Naive B cell (primary cell): Measurements from ENCODE around the gene TDRD5. TPM values are rescaled to one million over a fixed set of nuclear protein-coding genes. Genes with fewer than 3 reads are reported as not detected.
A peak's percentile ranks its signal among the peaks of the same experiment; 100 is the strongest.
"Not testable (repeated sequence)": the region's sequence is repeated elsewhere in the genome, so short reads cannot be mapped to it uniquely, and the experiment has no call there.

Experiments
- ATAC-seq, 2 donors: fragments of 150-1000 bp; cut with Tn5 transposase; 2 replicates each; pipeline ENCODE4 v1.10.0; 2021; ENCODE audit warnings: low read depth in 2 of 2, mild to moderate bottlenecking in 2 of 2, moderate library complexity in 2 of 2
- DNase-seq: peaks from one replicate; pipeline ENCODE4 v3.0.0; 2022
- H3K27ac Mint-ChIP-seq, 6 donors: one replicate each; pipeline ENCODE4 v1.8.0; 2020 to 2022; ENCODE audit warnings: mild to moderate bottlenecking in 6 of 6, mixed read lengths in 6 of 6, moderate library complexity in 5 of 6, inconsistent platforms in 2 of 6
- H3K27me3 Mint-ChIP-seq, 3 donors: one replicate each; pipeline ENCODE4 v1.8.0; 2021 to 2022; ENCODE audit warnings: mixed read lengths in 3 of 3, mild to moderate bottlenecking in 1 of 3
- H3K36me3 Mint-ChIP-seq, 2 donors: one replicate each; pipeline ENCODE4 v1.8.0; 2020 to 2022; ENCODE audit warnings: mixed read lengths in 2 of 2, inconsistent platforms in 1 of 2, mild to moderate bottlenecking in 1 of 2
- H3K4me1 Mint-ChIP-seq, 3 donors: one replicate each; pipeline ENCODE4 v1.8.0; 2020 to 2022; ENCODE audit warnings: mixed read lengths in 3 of 3, inconsistent platforms in 1 of 3, mild to moderate bottlenecking in 1 of 3, moderate library complexity in 1 of 3
- H3K4me3 Mint-ChIP-seq, 8 donors: one replicate each; pipeline ENCODE4 v1.8.0; 2020 to 2022; ENCODE audit warnings: mild to moderate bottlenecking in 8 of 8, mixed read lengths in 8 of 8, moderate library complexity in 8 of 8, inconsistent platforms in 2 of 8
- H3K9me3 Mint-ChIP-seq, 7 donors: one replicate each; pipeline ENCODE4 v1.8.0; 2020 to 2022; ENCODE audit warnings: mixed read lengths in 7 of 7, mild to moderate bottlenecking in 5 of 7, inconsistent platforms in 2 of 7, moderate library complexity in 1 of 7
- polyA plus RNA-seq, 6 donors: library from polyadenylated mRNA; unstranded; fragments of 300-500 nt; fragmentation: Illumina TruSeq; gene quantifications; one replicate each; pipeline ENCODE4 v1.2.3, GENCODE V29; 2021; ENCODE audit warnings: low read depth in 6 of 6

Gene TDRD5
- polyA plus RNA-seq, 6 donors from 2014 or later, result not detected

DNA sequence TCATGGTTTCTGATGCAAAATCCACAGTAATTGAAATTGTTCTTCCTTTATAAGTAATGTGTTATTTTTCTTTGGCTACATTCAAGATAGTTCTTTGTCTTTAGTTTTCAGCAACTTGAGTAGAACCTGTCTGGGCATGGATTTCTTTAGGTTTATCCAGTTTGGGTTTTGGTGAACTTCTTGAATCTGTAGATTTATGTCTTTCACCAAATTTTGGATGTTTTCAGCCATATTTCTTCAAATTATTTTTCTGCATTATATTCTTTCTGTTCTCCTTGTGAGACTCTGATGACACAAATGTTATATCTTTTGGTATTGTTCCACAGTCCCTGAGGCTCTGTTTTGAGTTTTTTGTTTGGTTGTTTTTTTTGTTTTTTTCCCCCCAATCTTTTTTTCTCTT is 69.4 kb downstream of the TDRD5 start:
- H3K4me1 Mint-ChIP-seq, result no peaks in the 10 kb centered on the region
- H3K27ac Mint-ChIP-seq, result no peak overlapping the region
- H3K27me3 Mint-ChIP-seq, result peaks cover 9 to 13% (median 12%) of the 10 kb centered on the region in 3 donors
- no peak overlapping the region for H3K4me3 Mint-ChIP-seq
- DNase-seq, result no peak
- ATAC-seq, result no peak
- H3K36me3 Mint-ChIP-seq, result peaks cover 0 to 12% of the 10 kb centered on the region in 2 donors
- peaks cover 6 to 28% (median 15%) of the 10 kb centered on the region in 7 donors for H3K9me3 Mint-ChIP-seq

DNA sequence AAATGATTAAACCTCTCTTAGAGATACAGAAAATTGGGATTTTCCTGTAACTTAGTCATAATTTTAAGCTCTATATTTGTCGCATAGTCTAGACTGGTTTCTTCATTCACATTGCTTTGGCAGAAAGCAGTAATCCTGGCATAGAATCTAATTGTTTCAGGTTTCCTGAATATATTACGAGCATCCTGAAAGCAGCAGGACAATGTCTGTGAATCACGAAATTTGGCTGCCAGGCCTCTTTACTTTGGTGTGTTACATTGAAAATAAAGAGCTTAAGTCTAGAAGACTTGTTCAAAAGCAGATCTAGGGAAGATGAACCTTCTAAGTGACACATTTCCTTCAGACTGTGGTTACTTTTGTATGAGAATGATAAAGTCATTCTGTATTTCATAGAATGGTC is 72.2 kb downstream of the TDRD5 start:
- no peak overlapping the region for H3K4me3 Mint-ChIP-seq
- no peaks in the 10 kb centered on the region for H3K4me1 Mint-ChIP-seq
- peaks cover 0 to 12% of the 10 kb centered on the region in 2 donors for H3K36me3 Mint-ChIP-seq
- ATAC-seq (no peak), DNase-seq (no peak)
- peaks cover 17 to 29% (median 21%) of the 10 kb centered on the region in 3 donors for H3K27me3 Mint-ChIP-seq
- no peak overlapping the region for H3K27ac Mint-ChIP-seq
- peaks cover 0 to 24% (median 12%) of the 10 kb centered on the region in 7 donors for H3K9me3 Mint-ChIP-seq

DNA sequence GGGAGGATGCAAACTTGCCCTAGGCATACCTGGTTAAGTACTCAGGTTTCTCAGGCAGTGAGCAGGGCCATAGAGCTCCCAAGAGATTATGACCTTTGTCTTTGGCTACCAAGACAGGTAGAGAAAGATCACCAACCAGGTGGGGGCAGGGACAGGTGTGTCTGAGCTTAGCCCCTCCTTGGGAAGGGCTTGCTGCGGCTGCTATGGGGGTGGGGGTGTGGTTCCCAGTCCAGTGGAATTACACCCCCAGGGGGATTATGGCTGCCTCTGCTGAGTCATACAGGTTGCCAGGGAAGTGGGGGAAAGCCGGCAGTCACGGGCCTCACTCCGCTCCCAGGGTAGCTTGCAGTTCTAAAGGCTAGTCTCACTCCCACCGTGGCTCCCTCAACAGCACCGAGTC is 86.2 kb downstream of the TDRD5 start:
- Mint-ChIP-seq H3K4me3 (no peak overlapping the region), H3K27ac (no peak overlapping the region), H3K9me3 (peaks cover 5 to 40% (median 15%) of the 10 kb centered on the region in 7 donors), H3K36me3 (peaks cover 11% of the 10 kb centered on the region in 2 donors), H3K27me3 (peaks cover 2 to 20% (median 19%) of the 10 kb centered on the region in 3 donors), H3K4me1 (no peaks in the 10 kb centered on the region)
- no peak for ATAC-seq
- DNase-seq, result no peak

DNA sequence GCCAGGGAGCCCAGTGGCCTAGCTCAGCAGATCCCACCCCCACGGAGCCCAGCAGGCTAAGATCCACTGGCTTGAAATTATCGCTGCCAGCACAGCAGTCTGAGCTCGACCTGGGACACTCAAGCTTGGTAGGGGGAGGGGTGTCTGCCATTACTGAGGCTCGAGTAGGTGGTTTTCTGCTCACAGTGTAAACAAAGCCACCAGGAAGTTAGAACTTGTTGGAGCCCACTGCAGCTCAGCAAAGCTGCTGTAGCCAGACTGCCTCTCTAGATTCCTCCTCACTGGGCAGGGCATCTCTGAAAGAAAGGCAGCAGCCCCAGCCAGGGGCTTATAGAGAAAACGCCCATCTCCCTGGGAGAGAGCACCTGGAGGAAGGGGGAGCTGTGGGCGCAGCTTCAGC is 102.9 kb downstream of the TDRD5 start:
- ATAC-seq, result not testable (repeated sequence)

DNA sequence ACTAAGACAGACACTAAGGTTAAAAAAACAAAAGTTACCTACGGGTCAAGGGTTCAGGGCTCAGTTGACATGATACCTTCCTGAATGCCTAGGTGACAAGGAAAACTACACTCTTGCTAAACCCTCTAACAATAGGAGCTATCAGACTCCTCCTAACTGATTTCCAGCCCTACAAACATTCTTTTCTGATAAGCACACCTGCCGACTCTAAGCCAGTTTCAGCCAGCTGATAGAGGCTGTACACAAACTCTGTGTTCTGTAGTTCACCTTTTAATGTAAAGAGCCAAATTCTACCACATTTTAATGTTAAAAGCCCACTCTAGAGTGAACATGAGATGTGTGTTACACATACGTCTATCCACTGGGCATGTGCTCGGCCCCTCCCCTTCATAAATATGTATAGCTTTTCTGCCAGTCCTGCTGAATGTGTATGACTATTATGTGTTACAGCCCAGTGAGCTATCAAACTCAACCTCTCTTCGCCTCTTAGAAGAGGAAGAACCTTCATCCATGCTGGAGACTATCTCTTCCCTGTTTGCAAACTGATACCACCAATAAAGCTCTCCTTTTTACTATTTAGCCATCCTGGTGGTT is 111.4 kb downstream of the TDRD5 start:
- H3K27me3 Mint-ChIP-seq, result peaks cover 10 to 17% (median 10%) of the 10 kb centered on the region in 3 donors
- H3K4me1 Mint-ChIP-seq, result no peaks in the 10 kb centered on the region
- H3K27ac Mint-ChIP-seq, result no peak overlapping the region
- DNase-seq (no peak), ATAC-seq (no peak)
- H3K4me3 Mint-ChIP-seq, result no peak overlapping the region
- peaks cover 0 to 10% (median 4%) of the 10 kb centered on the region in 7 donors for H3K9me3 Mint-ChIP-seq
- H3K36me3 Mint-ChIP-seq, result no peaks in the 10 kb centered on the region

More for the DNA sequence above, 102.9 kb downstream of the TDRD5 start:
- H3K4me3 Mint-ChIP-seq, H3K36me3 Mint-ChIP-seq, H3K4me1 Mint-ChIP-seq, H3K27ac Mint-ChIP-seq, DNase-seq: not testable (repeated sequence)
- Mint-ChIP-seq H3K9me3 (peaks cover under 1 to 15% (median 6%) of the 10 kb centered on the region in 7 donors), H3K27me3 (peaks cover 15 to 54% (median 44%) of the 10 kb centered on the region in 3 donors)

DNA sequence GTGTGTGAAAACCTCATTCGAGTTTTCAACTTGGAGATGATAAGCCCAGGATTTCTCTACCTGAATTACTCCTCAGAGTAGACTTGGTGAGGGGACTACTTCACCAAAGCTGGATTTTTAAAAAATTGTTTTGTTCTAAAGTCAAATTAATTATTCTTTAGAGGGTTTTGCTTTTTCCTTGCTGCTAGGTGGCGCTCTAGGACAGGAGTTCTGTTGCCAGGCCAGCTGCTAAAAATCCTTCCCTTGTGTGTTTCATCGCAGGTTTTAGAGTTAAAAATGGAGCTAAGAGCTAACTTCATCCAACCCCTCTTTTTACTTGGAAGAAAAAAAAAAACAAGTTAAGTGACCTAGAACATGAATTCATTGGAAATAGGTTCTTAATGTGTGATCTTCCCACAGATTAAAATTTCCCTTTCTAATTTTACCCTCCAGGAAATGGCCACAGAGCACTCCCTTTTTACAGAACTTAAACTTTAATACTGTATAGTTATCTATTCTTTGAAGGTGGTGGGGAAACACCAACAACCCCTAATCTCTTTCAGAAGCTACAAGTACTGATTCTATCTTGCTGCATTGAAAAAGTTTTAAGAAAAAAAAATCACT is 114.8 kb downstream of the TDRD5 start:
- H3K27me3 Mint-ChIP-seq, result peaks cover 7 to 30% (median 13%) of the 10 kb centered on the region in 3 donors
- H3K4me3 Mint-ChIP-seq, result no peak overlapping the region
- DNase-seq (peak; percentile 16), ATAC-seq (no peak)
- H3K9me3 Mint-ChIP-seq, result no peaks in the 10 kb centered on the region
- H3K27ac Mint-ChIP-seq, result no peak overlapping the region
- H3K36me3 Mint-ChIP-seq, result no peaks in the 10 kb centered on the region
- H3K4me1 Mint-ChIP-seq, result peaks cover 0 to 5% (median 0%) of the 10 kb centered on the region in 3 donors

DNA sequence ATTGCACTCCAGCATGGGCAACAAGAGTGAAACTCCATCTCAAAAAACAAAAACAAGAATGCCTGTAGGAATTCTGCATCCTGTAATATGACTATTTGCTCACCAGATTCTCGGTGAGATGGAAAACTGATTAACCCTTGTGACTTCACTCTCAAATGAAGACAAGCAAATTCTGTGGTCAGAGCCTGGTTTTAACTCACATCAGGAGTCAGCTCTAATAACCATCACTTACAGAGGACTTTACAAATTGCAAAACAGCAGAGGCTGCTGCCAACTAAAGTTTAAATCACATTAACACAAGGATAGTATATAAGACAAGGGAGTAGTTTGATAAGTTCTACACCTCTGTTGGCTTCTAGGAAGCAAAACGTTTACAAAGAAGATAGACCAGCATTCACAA is 115.8 kb downstream of the TDRD5 start:
- ATAC-seq (no peak), DNase-seq (no peak)
- H3K27ac Mint-ChIP-seq, result no peak overlapping the region
- peaks cover 0 to 5% (median 0%) of the 10 kb centered on the region in 3 donors for H3K4me1 Mint-ChIP-seq
- H3K36me3 Mint-ChIP-seq, result no peaks in the 10 kb centered on the region
- H3K27me3 Mint-ChIP-seq, result peaks cover 13 to 30% (median 16%) of the 10 kb centered on the region in 3 donors
- peaks cover 0 to 7% (median 4%) of the 10 kb centered on the region in 7 donors for H3K9me3 Mint-ChIP-seq
- no peak overlapping the region for H3K4me3 Mint-ChIP-seq

DNA sequence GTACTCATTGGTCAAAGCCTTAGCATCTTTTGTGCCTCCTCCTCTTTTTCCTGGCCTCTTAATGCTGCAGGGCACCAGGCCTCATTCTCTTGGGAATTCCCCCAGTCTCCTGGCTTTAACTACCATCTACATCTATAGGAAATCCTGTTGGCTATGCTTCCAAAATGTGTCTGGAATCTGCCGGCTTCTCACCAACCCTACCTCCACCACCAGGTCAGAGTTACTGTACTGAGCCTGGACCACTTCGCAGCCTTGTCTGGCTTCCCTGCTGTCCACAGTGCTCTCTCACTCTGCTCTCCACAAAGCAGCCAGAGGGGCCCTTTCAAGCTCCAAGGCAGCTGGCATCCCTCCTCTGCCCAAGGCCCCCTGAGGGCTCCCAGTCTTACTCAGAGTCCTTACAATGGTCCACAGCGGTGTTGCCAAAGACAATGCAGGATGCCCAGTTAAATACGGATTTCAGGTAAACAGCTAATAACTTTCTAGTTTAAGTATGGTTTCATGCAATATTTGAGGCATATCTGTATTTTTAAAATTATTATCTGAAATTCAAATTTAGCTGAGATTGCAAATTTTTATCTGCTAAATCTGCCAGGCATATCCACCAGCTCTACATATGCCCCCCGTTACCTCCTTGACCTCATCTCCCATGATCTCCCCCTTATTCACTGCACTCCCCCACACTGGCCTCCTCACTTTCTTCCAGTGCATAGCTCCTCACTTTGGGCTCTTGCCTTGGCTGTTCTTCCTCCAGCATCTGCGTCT is 117.0 kb downstream of the TDRD5 start:
- Mint-ChIP-seq H3K9me3 (peaks cover 0 to 15% (median 11%) of the 10 kb centered on the region in 7 donors), H3K36me3 (no peaks in the 10 kb centered on the region), H3K4me1 (peaks cover 0 to 5% (median 0%) of the 10 kb centered on the region in 3 donors), H3K27ac (no peak overlapping the region), H3K27me3 (peaks cover 6 to 22% (median 16%) of the 10 kb centered on the region in 3 donors), H3K4me3 (no peak overlapping the region)
- DNase-seq, result no peak
- ATAC-seq, result no peak

DNA sequence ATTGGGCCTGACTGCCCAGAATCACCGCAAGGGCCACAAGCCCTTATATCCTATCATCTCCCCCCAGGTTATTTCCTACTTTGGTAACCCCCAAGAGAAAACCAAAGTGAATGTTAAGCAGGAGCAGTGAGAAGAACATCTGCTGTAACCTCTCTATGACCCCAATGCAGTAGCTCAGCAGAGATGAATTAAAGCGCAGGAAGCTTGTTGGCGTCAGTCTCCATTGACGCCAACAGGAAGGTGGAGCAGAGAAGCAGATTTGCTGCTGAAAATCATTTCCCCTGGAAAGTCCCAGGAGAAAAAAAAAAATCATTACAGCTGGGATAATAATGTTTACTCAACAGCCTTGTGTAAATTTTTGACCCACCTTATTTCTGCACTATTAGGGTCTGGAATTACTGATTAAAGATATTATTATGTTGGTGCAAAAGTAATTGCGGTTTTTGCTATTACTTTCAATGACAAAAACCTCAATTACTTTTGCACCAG is 118.3 kb downstream of the TDRD5 start:
- peaks cover 6 to 20% (median 16%) of the 10 kb centered on the region in 3 donors for H3K27me3 Mint-ChIP-seq
- DNase-seq, result peak; percentile 3
- peak overlapping the region in 1 of 6 donors; percentile 27 for H3K27ac Mint-ChIP-seq
- peaks cover 8 to 28% (median 20%) of the 10 kb centered on the region in 7 donors for H3K9me3 Mint-ChIP-seq
- H3K4me1 Mint-ChIP-seq, result peaks cover 0 to 5% (median 0%) of the 10 kb centered on the region in 3 donors
- H3K36me3 Mint-ChIP-seq, result peaks cover 0 to 8% of the 10 kb centered on the region in 2 donors
- H3K4me3 Mint-ChIP-seq, result no peak overlapping the region
- peak; percentile 62 to 64 for ATAC-seq

DNA sequence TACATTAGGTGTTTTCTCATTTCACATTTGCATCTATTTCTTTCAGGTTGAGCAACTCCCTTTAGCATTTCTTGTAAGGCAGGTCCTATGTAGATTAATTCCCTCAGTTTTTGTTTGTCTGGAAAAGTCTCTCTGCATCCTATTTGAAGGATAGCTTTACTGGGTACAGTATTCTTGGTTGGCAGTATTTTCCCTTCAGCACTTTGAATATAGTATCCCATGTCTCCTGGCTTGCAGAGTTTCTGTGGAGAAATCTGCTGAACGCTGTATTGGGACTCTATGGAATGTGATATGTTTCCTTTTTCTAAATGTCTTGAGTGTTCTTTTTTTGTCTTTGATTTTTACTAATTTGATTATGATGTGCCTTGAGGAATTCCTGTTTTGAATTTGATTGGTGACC is 122.5 kb downstream of the TDRD5 start:
- peaks cover 0 to 50% of the 10 kb centered on the region in 2 donors for H3K36me3 Mint-ChIP-seq
- H3K9me3 Mint-ChIP-seq, result peaks cover 18 to 69% (median 50%) of the 10 kb centered on the region in 7 donors
- no peak overlapping the region for H3K4me3 Mint-ChIP-seq
- no peak for ATAC-seq
- no peak for DNase-seq
- H3K27me3 Mint-ChIP-seq, result peaks cover 11 to 14% (median 11%) of the 10 kb centered on the region in 3 donors
- no peak overlapping the region for H3K27ac Mint-ChIP-seq
- peaks cover 0 to 5% (median 0%) of the 10 kb centered on the region in 3 donors for H3K4me1 Mint-ChIP-seq

DNA sequence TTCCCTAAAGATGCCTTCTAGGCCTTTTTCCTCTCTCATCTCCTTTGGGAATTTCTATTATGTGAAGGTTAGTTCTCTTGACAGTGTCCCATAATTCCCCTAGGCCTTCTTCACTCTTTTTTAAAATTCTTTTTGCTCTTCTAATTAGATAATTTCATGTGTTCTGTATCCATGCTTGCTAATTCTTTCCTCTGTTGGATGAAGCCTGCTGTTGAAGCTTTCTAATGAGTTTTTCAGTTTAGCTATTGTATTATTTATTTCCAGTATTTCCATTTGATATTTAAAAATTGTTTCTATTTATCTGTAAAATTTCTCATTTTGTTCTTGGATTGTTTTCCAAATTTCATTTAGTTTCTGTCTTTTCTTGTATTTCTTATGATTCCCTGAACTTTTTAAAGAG is 123.0 kb downstream of the TDRD5 start:
- H3K27me3 Mint-ChIP-seq, result peaks cover 9 to 11% (median 9%) of the 10 kb centered on the region in 3 donors
- no peak for DNase-seq
- H3K36me3 Mint-ChIP-seq, result peaks cover 0 to 55% of the 10 kb centered on the region in 2 donors
- H3K27ac Mint-ChIP-seq, result no peak overlapping the region
- H3K9me3 Mint-ChIP-seq, result peaks cover 18 to 74% (median 54%) of the 10 kb centered on the region in 7 donors
- no peak overlapping the region for H3K4me3 Mint-ChIP-seq
- peaks cover 0 to 3% (median 0%) of the 10 kb centered on the region in 3 donors for H3K4me1 Mint-ChIP-seq
- no peak for ATAC-seq

DNA sequence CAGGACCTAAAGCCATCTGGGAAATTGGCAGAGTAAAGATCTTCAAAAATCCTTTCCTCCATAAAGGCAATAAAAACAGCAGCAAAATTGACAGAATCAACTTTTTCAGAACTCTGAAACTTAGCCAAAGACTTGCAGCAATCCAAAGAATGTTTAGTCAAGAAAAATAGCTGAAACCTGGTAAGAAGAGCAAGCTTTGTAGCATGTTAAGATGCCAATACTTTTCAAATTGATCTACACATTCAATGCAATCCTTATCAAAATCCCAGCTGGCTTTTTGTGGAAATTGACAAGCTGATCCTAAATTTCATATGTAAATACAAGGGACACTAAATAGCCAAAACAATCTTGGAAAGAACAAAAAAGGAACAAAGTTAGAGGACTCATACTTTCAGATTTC is 127.6 kb downstream of the TDRD5 start:
- Mint-ChIP-seq H3K4me1 (no peaks in the 10 kb centered on the region), H3K9me3 (peaks cover 21 to 82% (median 57%) of the 10 kb centered on the region in 7 donors), H3K27ac (no peak overlapping the region), H3K4me3 (no peak overlapping the region), H3K36me3 (peaks cover 0 to 54% of the 10 kb centered on the region in 2 donors), H3K27me3 (peaks cover 0 to 13% (median 11%) of the 10 kb centered on the region in 3 donors)
- no peak for DNase-seq
- ATAC-seq, result no peak

DNA sequence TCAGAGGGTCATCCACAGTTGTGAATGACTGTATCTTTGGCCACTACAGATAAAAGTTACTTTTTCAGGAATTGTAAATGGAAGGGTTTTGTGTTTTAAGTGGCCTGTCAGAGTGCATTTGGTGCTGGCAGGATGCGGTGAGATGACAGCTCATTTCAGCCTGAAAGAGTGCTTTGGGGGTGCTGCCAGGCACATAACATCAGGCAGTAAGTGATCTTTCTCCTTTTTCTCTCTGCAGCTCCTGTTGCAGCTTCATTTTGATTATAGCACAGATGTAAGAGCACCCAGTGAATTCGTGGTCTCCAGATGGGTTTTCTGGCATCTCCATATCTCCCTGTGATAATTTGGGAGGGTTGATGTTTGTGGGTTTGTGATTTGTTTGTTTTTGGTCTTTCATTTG is 136.6 kb downstream of the TDRD5 start:
- no peak for ATAC-seq
- Mint-ChIP-seq H3K36me3 (no peaks in the 10 kb centered on the region), H3K4me3 (no peak overlapping the region), H3K4me1 (no peaks in the 10 kb centered on the region), H3K27me3 (peaks cover 9 to 24% (median 10%) of the 10 kb centered on the region in 3 donors), H3K27ac (no peak overlapping the region), H3K9me3 (peaks cover 0 to 2% (median 0%) of the 10 kb centered on the region in 7 donors)
- DNase-seq, result no peak
